NCI-H69 (cell line): ENCODE results near the gene PLD2.
"Not testable (repeated sequence)": the region's sequence is repeated elsewhere in the genome, so short reads cannot be mapped to it uniquely, and the experiment has no call there.

Experiments
- DNase-seq: peaks from one replicate; lab custom pipeline; 2025; lab: John Stamatoyannopoulos, UW

PLD2 gene

GRCh38 chr17:4836221-4836620 is 29.3 kb downstream of the PLD2 start:
- DNase-seq = no peak

DNA sequence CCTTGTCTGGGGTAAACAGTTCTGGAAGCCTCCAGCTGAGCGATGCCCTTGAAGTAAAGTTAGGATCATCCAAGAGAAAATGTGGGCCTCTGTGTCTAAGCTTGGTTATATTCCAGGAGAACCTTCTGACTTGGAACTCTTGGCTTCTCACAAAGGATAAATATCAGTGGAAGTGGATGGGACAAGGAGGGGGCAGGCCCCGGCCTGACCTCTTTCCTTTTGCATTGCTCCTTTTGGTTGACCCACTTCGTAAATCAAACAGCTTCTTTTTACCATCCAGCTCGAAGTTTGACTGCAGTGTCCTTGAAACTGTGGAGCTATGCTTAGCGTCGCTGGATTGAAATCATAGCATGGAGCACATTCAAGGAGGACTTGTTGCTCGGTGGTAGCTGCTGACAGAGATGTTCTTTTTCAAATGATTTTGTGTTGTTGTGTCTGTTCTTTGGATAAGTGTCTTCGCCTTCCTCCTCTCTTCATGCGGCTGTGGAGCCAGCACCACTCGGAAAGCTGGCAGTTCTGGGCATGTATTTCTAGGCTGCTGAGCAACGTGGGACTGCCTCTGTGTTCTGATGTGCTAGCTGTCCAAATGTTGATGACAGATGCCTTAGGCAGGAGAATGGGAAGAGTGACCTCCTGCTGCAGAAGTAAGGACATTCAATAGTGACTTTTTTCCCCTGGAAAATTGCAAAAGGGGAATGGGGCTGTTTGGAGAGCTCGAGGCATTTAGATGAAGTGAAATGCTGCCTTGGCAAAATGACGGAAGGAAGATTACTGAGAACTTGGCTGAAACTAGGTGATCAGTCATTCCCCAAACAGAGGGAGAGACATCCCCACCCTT is 30.7 kb downstream of the PLD2 start:
- DNase-seq = no peak

- DNase-seq = no peak
Observed at GRCh38 chr17:4838309-4838785, 31.4 kb downstream of the PLD2 start.

- no peak for DNase-seq
Observed at GRCh38 chr17:4839221-4839620, 32.3 kb downstream of the PLD2 start.

DNA sequence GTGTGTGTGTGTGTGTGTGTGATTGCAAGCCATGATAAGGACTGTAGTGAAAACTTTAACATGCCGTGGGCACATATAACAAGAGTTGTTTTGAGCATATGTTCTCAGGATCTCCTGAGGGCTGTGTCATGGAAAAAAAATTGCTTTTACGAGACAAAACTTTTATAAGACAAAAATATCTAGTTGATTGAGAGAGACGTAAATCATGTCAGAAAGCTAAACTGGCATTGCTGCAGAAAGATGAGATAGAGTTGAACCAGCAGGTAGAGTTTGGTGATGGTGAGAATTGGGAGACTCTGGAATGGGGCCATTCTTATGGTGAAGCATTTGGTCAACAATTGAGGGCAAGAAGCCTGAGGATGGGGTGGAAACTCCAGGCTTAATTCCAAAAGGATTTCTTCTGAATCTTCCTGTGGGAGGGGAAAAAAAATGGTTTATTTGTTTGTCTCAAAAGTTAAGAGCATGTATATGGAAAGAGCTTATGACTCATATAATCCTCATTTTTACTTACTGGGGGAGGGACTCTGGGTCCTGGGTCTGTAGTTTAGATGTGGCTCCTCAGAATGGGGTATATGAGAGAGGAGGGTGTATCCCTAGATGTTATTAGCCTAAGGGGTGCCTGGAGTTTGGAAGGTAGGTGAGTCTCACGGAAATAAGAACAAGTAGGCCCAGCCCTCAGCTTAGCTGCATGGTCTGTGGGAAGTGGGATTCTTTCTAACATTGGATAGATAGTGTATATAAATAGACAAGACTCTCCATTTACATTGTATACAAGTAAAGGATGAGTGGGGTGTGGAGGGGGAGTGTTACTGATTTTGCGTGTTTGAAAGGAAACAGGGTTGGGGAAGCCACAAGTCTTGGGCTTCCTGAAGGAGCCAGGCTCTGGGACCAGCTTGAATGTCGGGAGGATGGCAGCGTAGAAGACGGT is 33.3 kb downstream of the PLD2 start:
- no peak for DNase-seq

GRCh38 chr17:4840893-4841242 is 33.9 kb downstream of the PLD2 start:
- DNase-seq = no peak

DNA sequence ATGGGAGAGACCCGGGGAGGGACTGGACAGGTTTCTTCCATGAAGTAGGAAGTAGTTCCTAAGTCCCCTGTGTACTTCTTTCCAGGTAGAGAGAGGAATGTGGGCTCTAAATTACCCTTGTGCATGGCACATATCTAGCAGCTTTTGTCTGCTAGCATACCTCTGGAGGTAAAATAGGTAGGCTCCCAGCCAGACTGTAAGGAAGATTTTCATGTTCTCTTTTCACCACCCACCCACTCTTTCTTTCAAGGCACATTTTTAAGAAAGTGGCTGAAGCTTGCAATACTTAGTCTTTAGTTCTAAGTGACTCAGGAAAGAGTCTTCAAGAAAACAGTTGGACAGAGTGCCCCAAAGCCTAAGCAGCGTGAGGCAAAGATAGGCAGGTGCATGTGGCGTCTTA is 35.4 kb downstream of the PLD2 start:
- no peak for DNase-seq

GRCh38 chr17:4843321-4844000 is 36.5 kb downstream of the PLD2 start:
- DNase-seq = no peak

DNA sequence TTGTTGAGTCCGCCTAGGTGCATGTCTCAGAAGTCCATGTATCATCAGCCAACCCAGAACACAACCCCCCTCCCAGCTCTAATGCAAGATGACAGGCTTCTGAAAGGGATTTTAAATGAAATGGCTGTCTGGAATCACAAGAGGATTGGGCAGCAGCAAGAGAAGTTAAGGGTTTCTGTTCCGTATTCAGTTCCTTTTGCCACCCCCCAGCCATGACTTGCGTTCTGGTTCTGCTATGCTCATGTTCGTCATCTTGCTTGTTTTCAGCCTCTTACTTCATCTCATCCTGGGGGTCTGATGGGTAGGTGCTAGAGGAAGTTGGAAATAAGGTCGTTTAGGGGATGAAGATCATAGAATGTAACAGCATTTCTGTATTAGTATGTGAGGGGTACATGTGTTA is 38.2 kb downstream of the PLD2 start:
- DNase-seq = no peak

GRCh38 chr17:4846635-4847390 is 39.9 kb downstream of the PLD2 start:
- no peak for DNase-seq

GRCh38 chr17:4849011-4849536 is 42.1 kb downstream of the PLD2 start:
- no peak for DNase-seq

DNA sequence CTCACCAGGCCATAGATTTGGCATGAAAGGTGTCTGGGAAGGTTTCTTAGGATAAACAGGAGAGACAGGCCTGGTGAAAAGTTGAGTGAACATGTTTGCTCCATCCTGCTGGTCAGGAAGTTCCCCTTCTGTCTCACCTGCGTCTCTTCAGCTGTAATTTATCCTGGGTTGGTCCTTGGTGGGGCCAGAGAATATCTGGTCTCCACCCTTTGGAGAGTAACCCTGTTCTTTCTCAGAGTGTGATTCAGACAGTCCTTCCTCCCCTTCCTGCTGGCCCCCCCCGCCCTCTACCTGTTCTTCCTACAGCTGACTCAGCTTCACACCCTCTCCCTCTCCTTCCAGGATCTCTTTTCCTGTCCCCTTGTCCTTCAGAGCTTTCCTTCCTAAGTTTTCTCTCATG is 43.3 kb downstream of the PLD2 start:
- DNase-seq = peak; percentile 26

DNA sequence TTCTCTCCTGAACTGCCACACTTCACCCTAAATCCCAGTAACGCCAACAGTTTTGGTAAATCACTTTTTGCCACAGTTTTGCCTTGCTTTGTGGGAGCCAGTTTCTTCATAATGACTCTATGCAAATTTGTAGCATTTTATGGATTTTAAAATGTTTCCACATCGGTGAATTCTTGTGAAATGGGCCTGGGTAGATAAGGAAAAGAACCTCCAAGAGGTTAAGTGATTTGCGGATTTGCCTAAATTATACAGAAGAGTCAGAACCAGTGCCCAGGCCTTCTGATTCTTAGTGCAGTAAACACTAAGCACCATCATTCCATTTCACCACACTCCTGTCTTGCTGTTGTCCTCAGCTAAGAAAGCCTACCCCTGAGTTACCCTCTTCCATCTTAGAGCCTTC is 44.1 kb downstream of the PLD2 start:
- DNase-seq = no peak

GRCh38 chr17:4852567-4853207 is 45.7 kb downstream of the PLD2 start:
- peak; percentile 51 for DNase-seq

- DNase-seq = no peak
Observed at GRCh38 chr17:4853208-4853671, 46.3 kb downstream of the PLD2 start.

DNA sequence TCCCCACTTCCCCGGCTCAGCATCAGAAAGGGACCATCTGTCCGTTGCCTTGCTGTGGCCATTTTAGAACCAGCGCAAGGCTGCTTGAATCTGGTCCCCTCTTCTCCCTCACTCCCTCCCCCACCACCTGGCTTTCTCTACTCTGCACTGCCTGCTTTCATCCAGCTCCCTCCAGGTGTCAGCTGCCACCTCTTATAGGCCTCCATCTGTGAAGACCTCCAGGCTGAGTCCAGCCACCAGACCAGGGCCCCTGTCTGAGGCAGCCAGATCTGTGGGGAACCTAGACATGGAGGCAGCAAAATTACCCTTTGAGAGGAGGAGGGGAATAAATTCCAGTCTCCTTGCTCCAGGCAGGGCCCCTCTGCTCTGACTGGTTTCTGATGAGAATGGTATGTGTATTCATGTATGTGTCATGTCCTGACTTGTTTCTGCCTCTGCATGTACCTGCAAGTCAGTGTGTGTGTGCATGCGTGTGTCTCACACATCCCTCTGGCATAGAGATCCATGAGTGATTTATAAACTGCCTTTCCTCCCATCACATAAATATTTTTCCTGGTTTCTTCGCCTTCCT is 47.2 kb downstream of the PLD2 start:
- DNase-seq = no peak

DNA sequence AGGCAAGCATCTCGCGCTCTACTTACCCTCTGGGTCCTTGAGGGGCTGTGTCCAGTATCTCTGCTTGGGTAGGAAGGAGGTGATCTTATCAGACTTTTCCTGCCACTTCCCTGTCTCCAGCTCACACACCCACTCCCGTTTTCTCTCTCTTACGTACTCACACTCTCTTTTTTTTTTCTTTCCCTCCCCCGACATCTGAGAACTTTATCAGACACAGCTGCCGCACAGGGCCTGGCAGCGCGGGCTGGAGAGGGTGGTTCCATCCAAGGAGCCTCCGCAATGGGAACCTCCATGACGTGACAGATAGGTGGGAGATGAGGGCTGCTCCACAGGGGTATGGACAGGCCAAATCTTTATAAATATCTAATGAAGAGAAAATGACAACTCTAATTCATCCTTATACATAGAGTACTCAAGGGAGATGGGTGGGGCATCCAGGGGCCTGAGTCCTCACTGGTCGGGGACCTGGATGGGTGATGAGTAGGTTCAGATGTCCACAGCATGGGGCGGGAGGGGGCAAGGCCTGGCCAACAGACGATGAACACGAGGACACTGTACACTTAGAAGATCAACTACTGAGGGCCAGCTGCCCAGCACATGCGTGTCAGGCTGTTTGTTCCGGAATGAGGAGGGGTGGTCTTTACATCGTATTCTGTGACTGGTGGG is 49.5 kb downstream of the PLD2 start:
- DNase-seq = no peak

- DNase-seq = no peak
Observed at GRCh38 chr17:4856937-4857314, 50.0 kb downstream of the PLD2 start.

DNA sequence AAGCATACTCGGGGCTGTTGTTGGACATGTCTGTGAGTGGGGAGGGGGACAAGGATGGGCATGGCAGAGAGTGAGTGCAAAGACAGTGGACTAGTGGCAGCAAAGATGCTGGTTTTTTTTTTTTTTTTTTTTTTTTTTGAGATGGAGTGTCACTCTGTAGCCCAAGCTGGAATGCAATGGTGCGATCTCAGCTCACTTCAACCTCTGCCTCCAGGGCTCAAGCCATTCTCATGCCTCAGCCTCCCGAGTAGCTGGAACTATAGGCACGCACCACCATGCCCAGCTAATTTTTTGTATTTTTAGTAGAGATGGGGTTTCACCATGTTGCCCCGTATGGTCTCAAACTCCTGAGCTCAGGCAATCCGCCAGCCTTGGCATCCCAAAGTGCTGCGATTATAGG is 50.4 kb downstream of the PLD2 start:
- DNase-seq = not testable (repeated sequence)
